GM12891 (cell line): ENCODE results near the gene ANO5.

Experiments used
- POLR2A ChIP-seq: IDR thresholded peaks from 2 replicates; pipeline ENCODE4 v1.6.1; 2011; ENCODE audit warnings: low read depth, low read length, control low read depth
- POLR2AphosphoS5 ChIP-seq: IDR thresholded peaks from 2 replicates; pipeline ENCODE4 v1.6.1; 2011; ENCODE audit warnings: low read depth, low read length, control low read depth
- POU2F2 ChIP-seq: IDR thresholded peaks from 2 replicates; pipeline ENCODE4 v1.6.1; 2011; ENCODE audit warnings: low read depth, mild to moderate bottlenecking, control low read depth, low read length, moderate library complexity
- SPI1 ChIP-seq: IDR thresholded peaks from 2 replicates; pipeline ENCODE4 v1.6.1; 2011; ENCODE audit warnings: low read depth, low read length, control low read depth
- TAF1 ChIP-seq: IDR thresholded peaks from 2 replicates; pipeline ENCODE4 v1.6.1; 2011; ENCODE audit warnings: low read depth, low read length, control low read depth

- TF ChIP-seq POLR2AphosphoS5 = no peak
- no peak for TF ChIP-seq POLR2A
- TF ChIP-seq TAF1 = no peak
- TF ChIP-seq SPI1 = no peak
- no peak for TF ChIP-seq POU2F2
Measured at GRCh38 chr11:22199243-22199642, 6.4 kb downstream of the ANO5 start.
